ENCODE measurements around the gene KRT78. TPM values are rescaled to one million over a fixed set of nuclear protein-coding genes. Genes with fewer than 3 reads are reported as not detected.
A peak's percentile ranks its signal among the peaks of the same experiment; 100 is the strongest.

KRT78 gene
- total RNA-seq, 2 experiments from 2014 or later: not detected

DNA sequence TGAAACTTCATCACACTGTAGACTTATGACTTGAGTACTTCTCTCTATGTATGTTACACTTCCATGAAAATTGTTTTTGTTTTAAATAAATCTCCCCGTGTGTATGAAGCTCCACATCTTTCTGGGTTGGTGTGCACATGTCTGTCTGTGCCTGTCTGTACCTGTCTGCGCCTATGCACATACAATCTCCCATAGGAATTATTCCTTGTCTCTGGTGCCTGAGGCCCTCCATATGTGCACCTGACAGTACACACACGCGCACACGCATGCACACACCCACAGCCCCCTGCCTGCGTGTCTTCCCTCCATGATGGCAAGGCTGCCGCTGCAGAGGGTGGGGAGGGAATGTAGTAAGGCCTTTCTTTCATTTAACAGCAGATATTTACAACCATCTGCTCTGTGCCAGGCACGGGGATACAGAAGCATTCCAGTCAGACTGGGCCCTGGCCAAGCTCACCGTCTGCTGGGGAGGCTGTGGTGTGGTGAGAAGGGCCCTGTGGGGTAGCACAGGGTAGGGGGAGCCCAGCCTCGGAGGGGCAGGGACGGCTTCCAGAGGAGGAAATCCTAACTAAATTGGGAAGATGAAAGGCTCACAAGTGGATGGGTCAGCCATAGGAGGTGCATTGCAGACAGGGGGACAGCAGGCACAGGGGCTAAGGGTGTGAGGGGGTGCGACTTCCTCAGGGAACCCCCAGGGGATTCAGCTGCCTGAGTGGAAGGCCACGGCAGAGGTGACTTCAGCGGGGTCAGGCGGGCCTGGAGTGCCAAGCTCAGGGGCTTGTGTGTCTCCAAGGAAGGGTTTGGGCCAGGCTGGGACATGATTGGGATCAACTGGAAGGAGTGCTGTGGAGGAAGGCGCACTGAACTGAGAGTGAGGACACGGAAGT lies 30.0 kb upstream of the KRT78 start:
- H3K4me3 Mint-ChIP-seq: no peak overlapping the region
- H3K36me3 Mint-ChIP-seq (ENCODE audit: low read depth): no peaks in the 10 kb centered on the region
- ChIA-PET POLR2A (interaction anchor here (0.6 kb wide), 1 partner anchor 39 kb away, joined by 3 read pairs; no protein-coding TSS in a partner anchor), CTCF (interaction anchor here (0.6 to 9.4 kb wide), 45 partner anchors 6 to 602 kb away, joined by 3 to 405 read pairs (median 5); partner anchors contain the start of genes KRT18, KRT71 and KRT84)
- peaks cover 13% of the 10 kb centered on the region for H3K4me1 Mint-ChIP-seq
- H3K27ac Mint-ChIP-seq: no peak overlapping the region
- no peaks in the 10 kb centered on the region for H3K9me3 Mint-ChIP-seq (ENCODE audit: low read depth)
- intact Hi-C loops (cut with DNase I, micrococcal nuclease): loop anchor here (1.0 to 10.0 kb wide), 3 partner anchors 164 to 726 kb away; no protein-coding TSS in a partner anchor
- no peak for DNase-seq
- ATAC-seq: no peak
- peaks cover 5% of the 10 kb centered on the region for H3K27me3 Mint-ChIP-seq

- intact Hi-C loops (cut with DNase I, micrococcal nuclease): loop anchor here in 1 of 2 experiments (10.0 kb wide), 1 partner anchor 162 kb away; no protein-coding TSS in a partner anchor
- Mint-ChIP-seq H3K9me3 (ENCODE audit: low read depth) (no peaks in the 10 kb centered on the region), H3K36me3 (ENCODE audit: low read depth) (no peaks in the 10 kb centered on the region), H3K27me3 (peaks cover 9% of the 10 kb centered on the region), H3K4me3 (no peak overlapping the region), H3K4me1 (peaks cover 17% of the 10 kb centered on the region), H3K27ac (no peak overlapping the region)
- ChIA-PET POLR2A (interaction anchor here (0.9 kb wide), 1 partner anchor 1060 kb away, joined by 3 read pairs; no protein-coding TSS in a partner anchor), CTCF (interaction anchor here (0.8 to 9.4 kb wide), 7 partner anchors 5 to 298 kb away, joined by 3 to 405 read pairs (median 22); no protein-coding TSS in a partner anchor)
- DNase-seq (no peak), ATAC-seq (no peak)
Measured at GRCh38 chr12:52877242-52877641, 28.4 kb upstream of the KRT78 start.

GRCh38 chr12:52876372-52876771 lies 27.6 kb upstream of the KRT78 start:
- no peak overlapping the region for H3K27ac Mint-ChIP-seq
- POLR2A ChIA-PET: interaction anchor here (0.9 kb wide), 1 partner anchor 1059 kb away, joined by 3 read pairs; no protein-coding TSS in a partner anchor
- H3K27me3 Mint-ChIP-seq: peaks cover 8% of the 10 kb centered on the region
- H3K4me3 Mint-ChIP-seq: no peak overlapping the region
- CTCF ChIA-PET: interaction anchor here (0.6 to 8.8 kb wide), 4 partner anchors 5 to 338 kb away, joined by 3 to 110 read pairs (median 10); no protein-coding TSS in a partner anchor
- H3K4me1 Mint-ChIP-seq: peaks cover 17% of the 10 kb centered on the region
- no peaks in the 10 kb centered on the region for H3K36me3 Mint-ChIP-seq (ENCODE audit: low read depth)
- H3K9me3 Mint-ChIP-seq (ENCODE audit: low read depth): no peaks in the 10 kb centered on the region
- no peak for ATAC-seq
- DNase-seq: no peak
- intact Hi-C loops (cut with DNase I, micrococcal nuclease): loop anchor here in 1 of 2 experiments (10.0 kb wide), 1 partner anchor 162 kb away; no protein-coding TSS in a partner anchor

DNA sequence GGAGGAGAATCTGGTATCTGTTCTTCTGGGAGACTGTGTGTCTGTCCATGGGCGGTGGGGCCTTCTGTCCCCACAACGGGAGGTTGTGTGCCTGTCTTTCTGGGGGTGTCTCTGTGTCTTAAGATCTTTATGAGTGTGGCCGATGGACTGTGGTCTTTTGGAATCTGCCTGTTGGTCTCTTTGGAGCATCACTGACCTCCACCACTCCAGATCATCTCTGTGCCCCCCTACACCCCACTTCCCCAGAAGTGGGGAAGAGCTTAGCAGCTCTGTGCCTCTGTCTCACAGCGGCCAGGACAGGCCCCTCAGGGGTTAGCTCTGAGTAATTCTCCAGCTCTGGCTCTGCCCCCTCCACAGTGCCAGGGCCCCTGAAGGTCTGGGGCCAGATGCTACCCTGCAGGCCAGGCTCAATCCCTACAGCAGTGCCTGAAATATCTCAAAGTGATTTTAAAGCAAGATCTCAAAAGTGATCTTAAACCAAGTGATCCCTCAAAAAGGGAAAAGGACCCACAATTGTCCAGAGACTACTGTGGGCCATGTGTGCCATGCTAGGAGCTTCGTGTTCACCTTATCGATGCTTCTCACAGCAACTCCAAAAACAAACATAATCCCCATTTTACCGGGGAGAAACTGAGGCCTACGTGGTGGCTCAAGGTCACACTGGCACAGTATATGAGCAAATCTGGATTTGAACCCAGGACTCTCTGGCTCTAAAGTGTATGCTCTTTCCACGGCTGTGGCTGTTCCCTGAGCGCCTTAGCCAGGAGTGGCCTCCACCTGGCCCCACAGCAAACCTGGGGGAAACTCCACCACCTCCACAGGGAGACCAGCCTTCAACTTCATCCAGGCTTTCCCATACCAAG lies 26.0 kb upstream of the KRT78 start:
- CTCF ChIA-PET: interaction anchor here (0.7 to 8.8 kb wide), 8 partner anchors 7 to 790 kb away, joined by 3 to 110 read pairs (median 5); no protein-coding TSS in a partner anchor
- no peaks in the 10 kb centered on the region for H3K9me3 Mint-ChIP-seq (ENCODE audit: low read depth)
- H3K27ac Mint-ChIP-seq: peak overlapping the region; percentile 20
- POLR2A ChIA-PET: no interaction called here
- peak overlapping the region; percentile 40 for H3K4me3 Mint-ChIP-seq
- ATAC-seq (no peak), DNase-seq (no peak)
- peaks cover 11% of the 10 kb centered on the region for H3K4me1 Mint-ChIP-seq
- intact Hi-C loops (cut with DNase I, micrococcal nuclease): loop anchor here (1.0 to 10.0 kb wide), 3 partner anchors 160 to 292 kb away; no protein-coding TSS in a partner anchor
- peaks cover 4% of the 10 kb centered on the region for H3K27me3 Mint-ChIP-seq
- H3K36me3 Mint-ChIP-seq (ENCODE audit: low read depth): no peaks in the 10 kb centered on the region

GRCh38 chr12:52873832-52874572 lies 25.2 kb upstream of the KRT78 start:
- H3K27ac Mint-ChIP-seq: peak overlapping the region; percentile 62
- no peaks in the 10 kb centered on the region for H3K36me3 Mint-ChIP-seq (ENCODE audit: low read depth)
- CTCF ChIA-PET: interaction anchor here (0.5 to 8.8 kb wide), 12 partner anchors 8 to 789 kb away, joined by 3 to 110 read pairs (median 4); no protein-coding TSS in a partner anchor
- DNase-seq (peak; percentile 68), ATAC-seq (peak; percentile 65)
- H3K9me3 Mint-ChIP-seq (ENCODE audit: low read depth): no peaks in the 10 kb centered on the region
- POLR2A ChIA-PET: no interaction called here
- H3K4me3 Mint-ChIP-seq: peak overlapping the region; percentile 65
- intact Hi-C loops (cut with DNase I, micrococcal nuclease): loop anchor here (1.0 to 10.0 kb wide), 3 partner anchors 159 to 291 kb away; no protein-coding TSS in a partner anchor
- peaks cover 4% of the 10 kb centered on the region for H3K27me3 Mint-ChIP-seq
- H3K4me1 Mint-ChIP-seq: peaks cover 10% of the 10 kb centered on the region

- POLR2A ChIA-PET: no interaction called here
- DNase-seq: no peak
- ATAC-seq: no peak
- peak overlapping the region; percentile 65 for H3K4me3 Mint-ChIP-seq
- H3K27me3 Mint-ChIP-seq: peaks cover 4% of the 10 kb centered on the region
- H3K9me3 Mint-ChIP-seq (ENCODE audit: low read depth): no peaks in the 10 kb centered on the region
- intact Hi-C loops (cut with DNase I, micrococcal nuclease): loop anchor here (5.0 to 10.0 kb wide), 2 partner anchors 159 to 186 kb away; no protein-coding TSS in a partner anchor
- peaks cover 10% of the 10 kb centered on the region for H3K4me1 Mint-ChIP-seq
- H3K36me3 Mint-ChIP-seq (ENCODE audit: low read depth): no peaks in the 10 kb centered on the region
- CTCF ChIA-PET: interaction anchor here (0.5 to 8.8 kb wide), 10 partner anchors 8 to 789 kb away, joined by 3 to 110 read pairs (median 4); no protein-coding TSS in a partner anchor
- H3K27ac Mint-ChIP-seq: peak overlapping the region; percentile 62
Measured at GRCh38 chr12:52873513-52873831, 24.7 kb upstream of the KRT78 start.

DNA sequence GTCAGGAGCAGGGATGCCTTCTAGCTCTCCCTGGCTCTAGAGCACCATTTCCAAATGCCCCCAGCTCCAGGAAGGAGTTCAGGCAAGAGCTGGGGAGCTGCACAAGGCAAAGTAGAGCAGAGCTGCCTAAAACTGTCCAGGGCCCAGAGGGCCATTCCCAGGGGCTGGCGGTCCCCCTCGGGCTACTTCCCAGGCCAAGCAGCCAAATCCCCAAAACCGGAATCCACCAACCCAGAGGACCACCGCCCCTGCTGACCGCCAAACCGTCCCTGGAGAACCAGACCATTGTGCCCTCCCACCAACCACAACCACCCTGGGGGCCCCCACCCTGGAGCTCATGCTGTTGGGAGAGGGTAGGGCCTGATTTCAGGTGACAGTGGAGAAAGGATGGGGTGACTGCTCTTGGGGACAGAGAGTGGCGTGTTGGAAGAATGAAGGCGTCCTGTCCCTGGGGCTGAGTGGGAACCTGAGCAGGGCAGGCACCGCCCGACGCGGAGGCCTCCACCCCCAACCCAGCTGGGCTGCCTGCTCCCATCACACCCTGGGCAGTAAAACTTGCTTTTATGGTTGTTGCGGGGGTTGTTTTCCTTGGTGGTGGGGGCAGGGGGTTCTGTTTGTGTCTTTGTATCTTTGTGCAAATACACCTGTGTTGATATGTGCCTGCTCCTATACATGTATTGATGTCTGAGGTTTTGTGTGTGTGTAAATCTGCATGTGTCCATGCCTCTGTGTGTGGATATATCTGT lies 24.0 kb upstream of the KRT78 start:
- no peak for DNase-seq
- no peak for ATAC-seq
- intact Hi-C loops (cut with DNase I, micrococcal nuclease): loop anchor here (5.0 to 10.0 kb wide), 2 partner anchors 158 to 186 kb away; no protein-coding TSS in a partner anchor
- Mint-ChIP-seq H3K9me3 (ENCODE audit: low read depth) (no peaks in the 10 kb centered on the region), H3K27ac (no peak overlapping the region), H3K36me3 (ENCODE audit: low read depth) (no peaks in the 10 kb centered on the region), H3K4me3 (no peak overlapping the region), H3K4me1 (peaks cover 12% of the 10 kb centered on the region), H3K27me3 (peaks cover 4% of the 10 kb centered on the region)
- ChIA-PET CTCF (interaction anchor here (0.5 to 8.8 kb wide), 11 partner anchors 7 to 607 kb away, joined by 3 to 110 read pairs (median 3); no protein-coding TSS in a partner anchor), POLR2A (no interaction called here)

GRCh38 chr12:52871291-52872039 lies 22.7 kb upstream of the KRT78 start:
- H3K27ac Mint-ChIP-seq: no peak overlapping the region
- no peaks in the 10 kb centered on the region for H3K36me3 Mint-ChIP-seq (ENCODE audit: low read depth)
- peaks cover 4% of the 10 kb centered on the region for H3K27me3 Mint-ChIP-seq
- ChIA-PET POLR2A (no interaction called here), CTCF (interaction anchor here (0.7 to 8.8 kb wide), 13 partner anchors 9 to 296 kb away, joined by 3 to 110 read pairs (median 3); no protein-coding TSS in a partner anchor)
- H3K9me3 Mint-ChIP-seq (ENCODE audit: low read depth): no peaks in the 10 kb centered on the region
- H3K4me1 Mint-ChIP-seq: peaks cover 22% of the 10 kb centered on the region
- ATAC-seq (no peak), DNase-seq (no peak)
- intact Hi-C loops (cut with DNase I, micrococcal nuclease): loop anchor here (2.0 to 10.0 kb wide), 4 partner anchors 157 to 715 kb away; no protein-coding TSS in a partner anchor
- no peak overlapping the region for H3K4me3 Mint-ChIP-seq

Data from activated CD4-positive, alpha-beta T cell treated with anti-CD3 and anti-CD28 coated beads for 36 hours (primary cell).